Smooth muscle cell (in vitro differentiated cells): ENCODE results near the gene NRXN3. TPM values are rescaled to one million over a fixed set of nuclear protein-coding genes. Genes with fewer than 3 reads are reported as not detected.

Experiments
- DNase-seq: peaks from one replicate; lab custom pipeline; 2025; ENCODE audit not compliant: unreplicated experiment; lab: John Stamatoyannopoulos, UW
- H2AFZ ChIP-seq: fragments of 200-600 bp; sonication (generic); 2 replicates; pipeline ENCODE4 v1.6.0; 2016; ENCODE audit warnings: antibody characterized with exemption, low read depth, mild to moderate bottlenecking
- H3F3A ChIP-seq: fragments of 200-600 bp; sonication (generic); 2 replicates; pipeline ENCODE4 v1.6.0; 2017; ENCODE audit warnings: antibody characterized with exemption, low read depth
- H3K27ac ChIP-seq: fragments of 200-600 bp; sonication (generic); 2 replicates; pipeline ENCODE4 v1.5.1; 2016; ENCODE audit warnings: low read depth, mild to moderate bottlenecking
- H3K27me3 ChIP-seq: fragments of 200-600 bp; sonication (generic); 2 replicates; pipeline ENCODE4 v1.6.1; 2016; ENCODE audit warnings: low read depth, mild to moderate bottlenecking
- H3K36me3 ChIP-seq: fragments of 200-600 bp; sonication (generic); 2 replicates; pipeline ENCODE4 v1.5.1; 2016; ENCODE audit warnings: low read depth
- H3K4me1 ChIP-seq: fragments of 200-600 bp; sonication (generic); 2 replicates; pipeline ENCODE4 v1.5.1; 2016; ENCODE audit warnings: low read depth
- H3K4me2 ChIP-seq: fragments of 200-600 bp; sonication (generic); 2 replicates; pipeline ENCODE4 v1.6.0; 2016; ENCODE audit warnings: mild to moderate bottlenecking
- H3K4me3 ChIP-seq: fragments of 200-600 bp; sonication (generic); 2 replicates; pipeline ENCODE4 v1.5.1; 2016; ENCODE audit warnings: mild to moderate bottlenecking
- H3K79me2 ChIP-seq: fragments of 200-600 bp; sonication (generic); 2 replicates; pipeline ENCODE4 v1.6.0; 2016; ENCODE audit warnings: low read depth, mild to moderate bottlenecking
- H3K9ac ChIP-seq: fragments of 200-600 bp; sonication (generic); 2 replicates; pipeline ENCODE4 v1.6.0; 2016; ENCODE audit warnings: low read depth
- H3K9me3 ChIP-seq: fragments of 200-600 bp; sonication (generic); replicated peaks from 2 replicates; pipeline ENCODE4 v1.5.1; 2016; ENCODE audit warnings: low read depth
- H4K20me1 ChIP-seq: fragments of 200-600 bp; sonication (generic); 2 replicates; pipeline ENCODE4 v1.6.0; 2016; ENCODE audit warnings: low read depth
- CTCF ChIP-seq: fragments of 200-600 bp; sonication (generic); IDR thresholded peaks from 2 replicates; pipeline ENCODE4 v1.5.1; 2017; ENCODE audit warnings: borderline replicate concordance, mild to moderate bottlenecking, antibody characterized with exemption; ENCODE audit not compliant: insufficient read depth, poor library complexity, severe bottlenecking
- WGBS: methylation state at CpG from one replicate; pipeline ENCODE4 v1.1.7; 2016; ENCODE audit warnings: low lambda C conversion rate; 5-methylcytosine and 5-hydroxymethylcytosine counted together
- polyA plus RNA-seq: library from polyadenylated mRNA; unstranded; fragments of >200 nt; fragmentation: Nextera tagmentation; extraction: Ambion mirVana; gene quantifications from 2 replicates; pipeline ENCODE4 v1.2.1, GENCODE V29; 2016
- total RNA-seq: library from RNA; depleted of rRNA; stranded (reverse); fragments of >200 nt; gene quantifications from 2 replicates; pipeline ENCODE4 v1.2.3, GENCODE V29; 2014

Gene NRXN3
- total and polyA plus RNA-seq, 2 experiments from 2014 or later: 1.2 to 7.0 TPM

- Histone ChIP-seq H3K9ac (no peak overlapping the region), H3K9me3 (no peaks in the 10 kb centered on the region), H3F3A (no peaks in the 10 kb centered on the region), H4K20me1 (no peaks in the 10 kb centered on the region), H3K4me1 (peaks cover 20% of the 10 kb centered on the region), H3K4me3 (no peak overlapping the region), H3K27me3 (no peaks in the 10 kb centered on the region), H3K36me3 (no peaks in the 10 kb centered on the region), H3K4me2 (no peak overlapping the region), H3K27ac (no peak overlapping the region), H2AFZ (no peak overlapping the region), H3K79me2 (no peaks in the 10 kb centered on the region)
- TF ChIP-seq CTCF: no peak
- WGBS: 89% methylated on average over 1 of the region's 1 CpG
- DNase-seq: no peak
Measured at GRCh38 chr14:79491161-79491560, 1321.0 kb downstream of the NRXN3 start.

- Histone ChIP-seq H3F3A (no peaks in the 10 kb centered on the region), H3K4me3 (no peak overlapping the region), H3K79me2 (no peaks in the 10 kb centered on the region), H3K27me3 (no peaks in the 10 kb centered on the region), H3K9me3 (no peaks in the 10 kb centered on the region), H3K27ac (no peak overlapping the region), H3K4me2 (no peak overlapping the region), H3K4me1 (peaks cover 20% of the 10 kb centered on the region), H3K36me3 (no peaks in the 10 kb centered on the region), H3K9ac (no peak overlapping the region), H4K20me1 (no peaks in the 10 kb centered on the region), H2AFZ (no peak overlapping the region)
- WGBS: 84% methylated on average over 3 of the region's 3 CpGs
- no peak for TF ChIP-seq CTCF
- DNase-seq: no peak
Measured at GRCh38 chr14:79493081-79493645, 1323.0 kb downstream of the NRXN3 start.

GRCh38 chr14:79496701-79497100 lies 1326.5 kb downstream of the NRXN3 start:
- no peak overlapping the region for H3K4me3 ChIP-seq
- peaks cover 20% of the 10 kb centered on the region for H3K4me1 ChIP-seq
- no peaks in the 10 kb centered on the region for H3K9me3 ChIP-seq
- no peak overlapping the region for H3K27ac ChIP-seq
- no peak overlapping the region for H3K9ac ChIP-seq
- no peak overlapping the region for H2AFZ ChIP-seq
- H3F3A ChIP-seq: no peaks in the 10 kb centered on the region
- no peaks in the 10 kb centered on the region for H3K36me3 ChIP-seq
- no peaks in the 10 kb centered on the region for H4K20me1 ChIP-seq
- no peaks in the 10 kb centered on the region for H3K79me2 ChIP-seq
- H3K27me3 ChIP-seq: no peaks in the 10 kb centered on the region
- DNase-seq: no peak
- no peak overlapping the region for H3K4me2 ChIP-seq
- 88% methylated on average over 4 of the region's 4 CpGs for WGBS
- no peak for TF ChIP-seq CTCF

- DNase-seq: no peak
- no peak overlapping the region for H3K4me2 ChIP-seq
- no peaks in the 10 kb centered on the region for H3K36me3 ChIP-seq
- no peaks in the 10 kb centered on the region for H4K20me1 ChIP-seq
- no peak overlapping the region for H3K4me3 ChIP-seq
- H3K27ac ChIP-seq: no peak overlapping the region
- TF ChIP-seq CTCF: no peak
- H3K27me3 ChIP-seq: no peaks in the 10 kb centered on the region
- no peaks in the 10 kb centered on the region for H3K79me2 ChIP-seq
- 72% methylated on average over 1 of the region's 1 CpG for WGBS
- H2AFZ ChIP-seq: no peak overlapping the region
- no peak overlapping the region for H3K9ac ChIP-seq
- H3K9me3 ChIP-seq: no peaks in the 10 kb centered on the region
- no peaks in the 10 kb centered on the region for H3F3A ChIP-seq
- peaks cover under 1% of the 10 kb centered on the region for H3K4me1 ChIP-seq
Measured at GRCh38 chr14:79500489-79500888, 1330.3 kb downstream of the NRXN3 start.
